Spleen (tissue), 11 donors: ENCODE data around the gene GALNT18. TPM values are rescaled to one million over a fixed set of nuclear protein-coding genes. Genes with fewer than 3 reads are reported as not detected.

Experiments used
- DNase-seq: peaks from one replicate; pipeline ENCODE4 v3.0.0-alpha.2; 2020
- H3K27ac ChIP-seq, 8 donors: fragments of 200-600 bp; sonication (generic) in 7 of 8; 1 replicate in 4 of 8; 2 replicates in 4 of 8; pipeline versions ENCODE4 v1.5.0 to v1.8.0; 2016 to 2021; ENCODE audit warnings: inconsistent platforms in 4 of 8, mild to moderate bottlenecking in 4 of 8, moderate library complexity in 1 of 8
- H3K27me3 ChIP-seq, 7 donors: fragments of 200-600 bp; sonication (generic) in 6 of 7; replicated peaks in 1 of 7; 1 replicate in 4 of 7; 2 replicates in 3 of 7; pipeline versions ENCODE4 v1.5.0 to v1.8.0; 2016 to 2021; ENCODE audit warnings: inconsistent platforms in 3 of 7, mild to moderate bottlenecking in 1 of 7
- H3K36me3 ChIP-seq, 6 donors: fragments of 200-600 bp; sonication (generic) in 5 of 6; 1 replicate in 4 of 6; 2 replicates in 2 of 6; pipeline versions ENCODE4 v1.5.0 to v1.8.0; 2016 to 2021; ENCODE audit warnings: inconsistent platforms in 2 of 6
- H3K4me1 ChIP-seq, 6 donors: fragments of 200-600 bp; sonication (generic) in 5 of 6; 1 replicate in 3 of 6; 2 replicates in 3 of 6; pipeline versions ENCODE4 v1.5.0 to v1.8.0; 2016 to 2021; ENCODE audit warnings: inconsistent platforms in 3 of 6
- H3K4me3 ChIP-seq, 8 donors: fragments of 200-600 bp; sonication (generic) in 7 of 8; 1 replicate in 4 of 8; 2 replicates in 4 of 8; pipeline versions ENCODE4 v1.5.0 to v1.8.0; 2016 to 2021; ENCODE audit warnings: inconsistent platforms in 4 of 8, mild to moderate bottlenecking in 4 of 8, moderate library complexity in 2 of 8
- H3K9me3 ChIP-seq, 8 donors: fragments of 200-600 bp; sonication (generic) in 7 of 8; 1 replicate in 4 of 8; 2 replicates in 4 of 8; pipeline versions ENCODE4 v1.5.0 to v1.8.0; 2016 to 2021; ENCODE audit warnings: inconsistent platforms in 4 of 8
- CTCF ChIP-seq, 11 experiments: fragments of 200-600 bp in 7 of 11; fragments of 450-650 bp in 4 of 11; sonication (generic) in 4 of 11; IDR thresholded peaks in 8 of 11; conservative IDR thresholded peaks in 3 of 11; 1 replicate in 7 of 11; 2 replicates in 4 of 11; pipeline versions ENCODE4 v1.4.0 to v1.8.0; 2016 to 2021; ENCODE audit warnings: antibody characterized with exemption in 11 of 11, inconsistent platforms in 4 of 11, mild to moderate bottlenecking in 1 of 11
- POLR2A ChIP-seq, 3 donors: fragments of 450-650 bp; IDR thresholded peaks; one replicate each; pipeline ENCODE4 v1.5.1; 2017; ENCODE audit warnings: antibody characterized with exemption in 3 of 3, mild to moderate bottlenecking in 1 of 3
- POLR2AphosphoS5 ChIP-seq, 3 donors: sonication (generic); formaldehyde crosslinking; IDR thresholded peaks; one replicate each; pipeline ENCODE4 v1.5.1; 2017; ENCODE audit warnings: antibody characterized with exemption in 3 of 3
- WGBS, 5 donors: extraction: QIAGEN DNeasy Blood & Tissue Kit in 3 of 5; methylation state at CpG; one replicate each; pipeline versions ENCODE4 v1.1.5 to v1.1.7; 2013 to 2018; 5-methylcytosine and 5-hydroxymethylcytosine counted together
- intact Hi-C: fragments of 100-400 bp; cut with DNase I; formaldehyde crosslinking; loops from one replicate; pipeline ENCODE4 v1.15.0; 2023; ENCODE audit warnings: low total_unique reads
- polyA plus RNA-seq, 3 donors: library from polyadenylated mRNA; stranded (reverse); fragments of 200-250 nt; gene quantifications; one replicate each; pipeline ENCODE4 v1.2.1, GENCODE V29; 2013
- total RNA-seq, 7 donors: library from RNA; depleted of rRNA in 3 of 7; stranded (reverse); fragments of >200 nt in 3 of 7; fragmentation: NEBNext Ultra II Directional in 4 of 7; extraction: Animal tissue kit (Norgen Biotek cat#: 25700) in 4 of 7; gene quantifications; one replicate each; pipeline versions ENCODE4 v1.1.0 to v1.2.1, GENCODE V29; 2016 to 2021
- donor health status: healthy with polysubstance abuse.
- donor health status: DM: no; HTN: no; CAD: no; lungs with moderate emphysema.
- donor health status: DM: no; HTN: no; CAD: no.
- donor health status: Bipolar disorder and iron deficiency.
- donor health status: healthy.
- donor health status: DM: no; HTN: no; CAD: no.
- donor health status: DM: yes; HTN: yes; CAD: no.

Gene GALNT18
- total and polyA plus RNA-seq, 10 donors = 0.87 to 6.9 (median 3.9) TPM

GRCh38 chr11:11349870-11350337 is 271.9 kb downstream of the GALNT18 start:
- H3K4me3 ChIP-seq = no peak overlapping the region
- TF ChIP-seq POLR2AphosphoS5 (IDR thresholded peaks at IDR 0.05) (peak in 1 of 3 donors; percentile 40), CTCF (IDR thresholded peaks at IDR 0.05 in 8 of 11, conservative IDR thresholded peaks at IDR 0.05 in 3 of 11) (no peak)
- H3K27me3 ChIP-seq = no peaks in the 10 kb centered on the region
- no peak for DNase-seq
- intact Hi-C loops = no loop called here
- WGBS, 5 donors = 56 to 64% (median 62%) methylated on average over 1 of the region's 1 CpG
- no peaks in the 10 kb centered on the region for H3K36me3 ChIP-seq
- H3K27ac ChIP-seq = no peak overlapping the region
- H3K4me1 ChIP-seq = peaks cover 0 to 21% (median 6%) of the 10 kb centered on the region in 6 donors
- no peaks in the 10 kb centered on the region for H3K9me3 ChIP-seq

- Histone ChIP-seq H3K9me3 (no peaks in the 10 kb centered on the region), H3K27ac (no peak overlapping the region), H3K4me3 (no peak overlapping the region), H3K27me3 (no peaks in the 10 kb centered on the region), H3K4me1 (peaks cover 0 to 21% (median 6%) of the 10 kb centered on the region in 6 donors), H3K36me3 (no peaks in the 10 kb centered on the region)
- 69 to 83% (median 78%) methylated on average over 12 of the region's 12 CpGs for WGBS, 5 donors
- DNase-seq = no peak
- TF ChIP-seq POLR2AphosphoS5 (IDR thresholded peaks at IDR 0.05) (no peak), CTCF (IDR thresholded peaks at IDR 0.05 in 8 of 11, conservative IDR thresholded peaks at IDR 0.05 in 3 of 11) (no peak), POLR2A (IDR thresholded peaks at IDR 0.05) (no peak)
- intact Hi-C loops = no loop called here
These were observed 272.5 kb downstream of the GALNT18 start for GRCh38 chr11:11349106-11349825.

GRCh38 chr11:11348303-11348702 is 273.5 kb downstream of the GALNT18 start:
- Histone ChIP-seq H3K36me3 (no peaks in the 10 kb centered on the region), H3K27ac (no peak overlapping the region), H3K27me3 (no peaks in the 10 kb centered on the region), H3K4me1 (peaks cover 0 to 21% (median 6%) of the 10 kb centered on the region in 6 donors), H3K9me3 (no peaks in the 10 kb centered on the region), H3K4me3 (no peak overlapping the region)
- DNase-seq = no peak
- TF ChIP-seq CTCF (IDR thresholded peaks at IDR 0.05 in 8 of 11, conservative IDR thresholded peaks at IDR 0.05 in 3 of 11) (no peak), POLR2AphosphoS5 (IDR thresholded peaks at IDR 0.05) (no peak), POLR2A (IDR thresholded peaks at IDR 0.05) (no peak)
- 78 to 95% (median 84%) methylated on average over 5 of the region's 5 CpGs for WGBS, 5 donors
- intact Hi-C loops = no loop called here

GRCh38 chr11:11347592-11347991 is 274.2 kb downstream of the GALNT18 start:
- no peaks in the 10 kb centered on the region for H3K27me3 ChIP-seq
- no peak overlapping the region for H3K27ac ChIP-seq
- no peak for TF ChIP-seq CTCF (IDR thresholded peaks at IDR 0.05 in 8 of 11, conservative IDR thresholded peaks at IDR 0.05 in 3 of 11)
- no peak for TF ChIP-seq POLR2AphosphoS5 (IDR thresholded peaks at IDR 0.05)
- TF ChIP-seq POLR2A (IDR thresholded peaks at IDR 0.05) = no peak
- no peaks in the 10 kb centered on the region for H3K36me3 ChIP-seq
- no peak overlapping the region for H3K4me3 ChIP-seq
- WGBS, 5 donors = 75 to 85% (median 82%) methylated on average over 7 of the region's 7 CpGs
- no peaks in the 10 kb centered on the region for H3K9me3 ChIP-seq
- intact Hi-C loops = no loop called here
- H3K4me1 ChIP-seq = peaks cover 0 to 21% (median 6%) of the 10 kb centered on the region in 6 donors
- DNase-seq = no peak
